CD4-positive, alpha-beta T cell treated with Interleukin-1 beta for 1 hour (primary cell): ENCODE results near the gene JAG1.

Experiments
- DNase-seq, 2 donors: peaks; one replicate each; pipeline ENCODE4 v3.0.0-alpha.2; 2020 to 2022

JAG1 gene

GRCh38 chr20:10699489-10699888, 25.7 kb upstream of the JAG1 start:
- DNase-seq: no peak

- DNase-seq: no peak
These were observed 22.9 kb upstream of the JAG1 start for GRCh38 chr20:10696650-10697049.

GRCh38 chr20:10689385-10689784, 15.6 kb upstream of the JAG1 start:
- no peak for DNase-seq

GRCh38 chr20:10687895-10688294, 14.1 kb upstream of the JAG1 start:
- DNase-seq: no peak

GRCh38 chr20:10686356-10687133, 12.7 kb upstream of the JAG1 start:
- no peak for DNase-seq

GRCh38 chr20:10683537-10683936, 9.7 kb upstream of the JAG1 start:
- DNase-seq: no peak

GRCh38 chr20:10682939-10683338, 9.1 kb upstream of the JAG1 start:
- no peak for DNase-seq

GRCh38 chr20:10681494-10681893, 7.7 kb upstream of the JAG1 start:
- no peak for DNase-seq

GRCh38 chr20:10680571-10680970, 6.8 kb upstream of the JAG1 start:
- DNase-seq: no peak

- DNase-seq: no peak
These were observed 5.5 kb upstream of the JAG1 start for GRCh38 chr20:10679269-10679668.

GRCh38 chr20:10676518-10676917, 2.7 kb upstream of the JAG1 start:
- no peak for DNase-seq

GRCh38 chr20:10675450-10675848, 1.6 kb upstream of the JAG1 start:
- DNase-seq: no peak

GRCh38 chr20:10674684-10675449, 1.1 kb upstream of the JAG1 start:
- DNase-seq: peak; percentile 14 to 51

GRCh38 chr20:10673176-10673841, 490 bp downstream of the JAG1 start:
- DNase-seq: no peak

GRCh38 chr20:10672624-10673127, 1.1 kb downstream of the JAG1 start:
- DNase-seq: peak in 1 of 2 donors; percentile 47

GRCh38 chr20:10671919-10672623, 1.7 kb downstream of the JAG1 start:
- no peak for DNase-seq

- DNase-seq: peak; percentile 21 to 77
These were observed 2.4 kb downstream of the JAG1 start for GRCh38 chr20:10671221-10671918.

GRCh38 chr20:10670501-10671220, 3.1 kb downstream of the JAG1 start:
- DNase-seq: no peak

- no peak for DNase-seq
These were observed 3.9 kb downstream of the JAG1 start for GRCh38 chr20:10669843-10670446.

GRCh38 chr20:10668677-10669368, 5.0 kb downstream of the JAG1 start:
- no peak for DNase-seq
